ENCODE results near the gene EPHB1.
A peak's percentile ranks its signal among the peaks of the same experiment; 100 is the strongest.

EPHB1 gene

GRCh38 chr3:134852893-134853351 is 57.9 kb downstream of the EPHB1 start:
- DNase-seq: no peak

- no peak for DNase-seq
Measured at GRCh38 chr3:134854254-134854653, 59.2 kb downstream of the EPHB1 start.

GRCh38 chr3:134857356-134857755 is 62.3 kb downstream of the EPHB1 start:
- no peak for DNase-seq

GRCh38 chr3:134857776-134858362 is 62.8 kb downstream of the EPHB1 start:
- no peak for DNase-seq

- DNase-seq: peak; percentile 21
Measured at GRCh38 chr3:134858441-134859035, 63.5 kb downstream of the EPHB1 start.

GRCh38 chr3:134859341-134859740 is 64.3 kb downstream of the EPHB1 start:
- no peak for DNase-seq

GRCh38 chr3:134860141-134860540 is 65.1 kb downstream of the EPHB1 start:
- peak; percentile 81 for DNase-seq

GRCh38 chr3:134863915-134864314 is 68.9 kb downstream of the EPHB1 start:
- DNase-seq: no peak

- DNase-seq: no peak
Measured at GRCh38 chr3:134864636-134865035, 69.6 kb downstream of the EPHB1 start.

- no peak for DNase-seq
Measured at GRCh38 chr3:134867277-134867676, 72.2 kb downstream of the EPHB1 start.

GRCh38 chr3:134869153-134869726 is 74.2 kb downstream of the EPHB1 start:
- DNase-seq: no peak

GRCh38 chr3:134871818-134872217 is 76.8 kb downstream of the EPHB1 start:
- no peak for DNase-seq

GRCh38 chr3:134872440-134873388 is 77.7 kb downstream of the EPHB1 start:
- DNase-seq: no peak

- no peak for DNase-seq
Measured at GRCh38 chr3:134873789-134874188, 78.7 kb downstream of the EPHB1 start.

- DNase-seq: no peak
Measured at GRCh38 chr3:134874737-134875413, 79.8 kb downstream of the EPHB1 start.

- no peak for DNase-seq
Measured at GRCh38 chr3:134876836-134877235, 81.8 kb downstream of the EPHB1 start.

GRCh38 chr3:134877788-134878187 is 82.7 kb downstream of the EPHB1 start:
- no peak for DNase-seq

- no peak for DNase-seq
Measured at GRCh38 chr3:134879990-134880389, 84.9 kb downstream of the EPHB1 start.

- no peak for DNase-seq
Measured at GRCh38 chr3:134880431-134880830, 85.4 kb downstream of the EPHB1 start.

- DNase-seq: no peak
Measured at GRCh38 chr3:134881305-134881704, 86.2 kb downstream of the EPHB1 start.

GRCh38 chr3:134883697-134884385 is 88.8 kb downstream of the EPHB1 start:
- DNase-seq: no peak

Measured in NCI-H2171 (cell line).